Tibial nerve (tissue), 4 donors: Measurements from ENCODE around the gene KPNA1. TPM values are rescaled to one million over a fixed set of nuclear protein-coding genes. Genes with fewer than 3 reads are reported as not detected.

ENCODE experiments used
- DNase-seq, 2 donors: peaks; one replicate each; pipeline ENCODE4 v3.0.0-alpha.2; 2019; ENCODE audit warnings: low spot score in 2 of 2
- H3K27ac ChIP-seq, 4 donors: fragments of 200-600 bp; sonication (generic) in 3 of 4; one replicate each; pipeline ENCODE4 v1.5.1; 2017 to 2019; ENCODE audit warnings: mild to moderate bottlenecking in 1 of 4
- H3K27me3 ChIP-seq, 2 donors: fragments of 200-600 bp; sonication (generic) in 1 of 2; one replicate each; pipeline versions ENCODE4 v1.5.1 to v1.6.0; 2017 to 2019
- H3K36me3 ChIP-seq, 3 donors: fragments of 200-600 bp; sonication (generic); one replicate each; pipeline ENCODE4 v1.5.1; 2018 to 2019
- H3K4me1 ChIP-seq, 4 donors: fragments of 200-600 bp; sonication (generic) in 3 of 4; one replicate each; pipeline ENCODE4 v1.5.1; 2017 to 2019
- H3K4me3 ChIP-seq, 4 donors: fragments of 200-600 bp; sonication (generic) in 3 of 4; one replicate each; pipeline ENCODE4 v1.5.1; 2017 to 2019; ENCODE audit warnings: mild to moderate bottlenecking in 1 of 4, moderate library complexity in 1 of 4
- H3K9me3 ChIP-seq, 4 donors: fragments of 200-600 bp; sonication (generic) in 3 of 4; one replicate each; pipeline ENCODE4 v1.5.1; 2017 to 2019
- CTCF ChIP-seq, 5 experiments: fragments of 200-600 bp in 3 of 5; fragments of 450-650 bp in 2 of 5; sonication (generic) in 3 of 5; IDR thresholded peaks; one replicate each; pipeline ENCODE4 v1.5.1; 2016 to 2019; ENCODE audit warnings: antibody characterized with exemption in 5 of 5, mild to moderate bottlenecking in 3 of 5, moderate library complexity in 2 of 5
- EP300 ChIP-seq, 2 donors: sonication (generic); formaldehyde crosslinking; IDR thresholded peaks; one replicate each; pipeline ENCODE4 v1.6.1; 2017; ENCODE audit warnings: antibody characterized with exemption in 2 of 2, mild to moderate bottlenecking in 1 of 2
- POLR2A ChIP-seq, 2 donors: fragments of 450-650 bp; IDR thresholded peaks; one replicate each; pipeline ENCODE4 v1.6.1; 2017; ENCODE audit warnings: antibody characterized with exemption in 2 of 2, mild to moderate bottlenecking in 2 of 2, moderate library complexity in 2 of 2
- WGBS, 2 donors: methylation state at CpG; one replicate each; pipeline ENCODE4 v1.1.5; 2018; 5-methylcytosine and 5-hydroxymethylcytosine counted together
- small RNA-seq: library from RNA; depleted of rRNA; stranded (forward); fragments of <200 nt; gene quantifications from one replicate; pipeline ENCODE3, GENCODE V24; 2016
- total RNA-seq, 4 donors: library from RNA; depleted of rRNA; stranded (reverse); fragments of >200 nt; gene quantifications; one replicate each; pipeline ENCODE4 v1.1.0, GENCODE V29; 2016

Gene KPNA1
- total RNA-seq, 4 donors from 2014 or later, result 36.8 to 46.5 (median 41.8) TPM

DNA sequence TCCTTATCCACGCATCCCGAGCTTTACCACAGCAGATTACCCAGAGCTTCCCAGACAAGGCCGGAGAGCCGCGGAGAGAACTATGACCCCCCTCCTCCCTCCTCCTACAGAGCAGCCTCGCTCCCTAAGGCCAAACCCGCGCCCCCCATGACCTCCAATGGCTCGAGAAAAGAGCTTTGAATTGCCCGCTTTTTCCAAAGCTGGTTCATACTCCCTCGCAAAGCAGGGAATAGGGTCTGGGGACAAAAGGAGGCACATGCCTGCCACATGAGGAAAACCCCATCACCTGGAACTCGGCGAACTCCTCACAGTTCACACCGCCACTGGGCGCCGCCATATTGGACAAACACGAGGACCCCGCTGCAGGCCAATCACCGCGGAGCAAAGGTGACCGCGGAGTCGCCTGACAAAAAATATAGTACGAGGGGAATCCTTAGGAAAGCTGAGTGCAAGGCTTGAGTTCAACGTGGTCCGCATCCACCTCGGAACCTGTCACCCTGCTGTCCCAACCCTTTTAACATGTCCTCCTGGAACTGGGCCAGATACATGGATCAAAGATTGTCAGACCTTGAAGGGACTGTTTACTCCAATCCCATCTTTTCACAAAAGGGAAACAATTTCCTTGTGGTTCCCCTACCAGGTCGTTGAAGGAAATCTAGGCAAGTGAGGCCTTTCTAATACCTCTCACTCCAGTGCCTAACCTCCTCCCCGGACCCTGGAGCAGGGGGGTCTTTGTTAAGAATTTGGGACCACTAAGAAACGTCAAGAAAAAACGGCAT, 131.7 kb downstream of the KPNA1 start, which contains the start of gene MIX23:
Gene MIX23, minus strand, starts transcription at position 344 of the 779 bp plus-strand sequence. Its CDS starts 7 bp downstream, at position 337.
- TF ChIP-seq POLR2A (IDR thresholded peaks at IDR 0.05) (peak in 1 of 2 donors; percentile 46), CTCF (IDR thresholded peaks at IDR 0.05) (peak in 2 of 5 experiments; percentile 6 to 23), EP300 (IDR thresholded peaks at IDR 0.05) (peak in 1 of 2 donors; percentile 80)
- Histone ChIP-seq H3K9me3 (no peaks in the 10 kb centered on the region), H3K4me1 (peaks cover 0 to 41% (median 18%) of the 10 kb centered on the region in 4 donors), H3K27me3 (no peaks in the 10 kb centered on the region), H3K4me3 (peak within 1 kb of the TSS; percentile 63 to 88 (median 84)), H3K27ac (peak within 1 kb of the TSS; percentile 82 to 94 (median 90)), H3K36me3 (no peaks in the 10 kb centered on the region)
- WGBS, 2 donors, result 0% methylated on average over 25 to 31 of the region's 31 CpGs
- peak; percentile 72 to 82 for DNase-seq

- Histone ChIP-seq H3K27me3 (no peaks in the 10 kb centered on the region), H3K4me3 (no peak overlapping the region), H3K27ac (no peak overlapping the region), H3K9me3 (no peaks in the 10 kb centered on the region), H3K4me1 (peaks cover 0 to 14% (median 11%) of the 10 kb centered on the region in 4 donors), H3K36me3 (peaks cover 0 to 17% (median 0%) of the 10 kb centered on the region in 3 donors)
- 61 to 64% methylated on average over 4 of the region's 4 CpGs for WGBS, 2 donors
- no peak for DNase-seq
- no peak for TF ChIP-seq EP300 (IDR thresholded peaks at IDR 0.05)
- TF ChIP-seq POLR2A (IDR thresholded peaks at IDR 0.05), result no peak
- TF ChIP-seq CTCF (IDR thresholded peaks at IDR 0.05), result no peak
These were observed 136.8 kb downstream of the KPNA1 start for GRCh38 chr3:122377975-122378374.

DNA sequence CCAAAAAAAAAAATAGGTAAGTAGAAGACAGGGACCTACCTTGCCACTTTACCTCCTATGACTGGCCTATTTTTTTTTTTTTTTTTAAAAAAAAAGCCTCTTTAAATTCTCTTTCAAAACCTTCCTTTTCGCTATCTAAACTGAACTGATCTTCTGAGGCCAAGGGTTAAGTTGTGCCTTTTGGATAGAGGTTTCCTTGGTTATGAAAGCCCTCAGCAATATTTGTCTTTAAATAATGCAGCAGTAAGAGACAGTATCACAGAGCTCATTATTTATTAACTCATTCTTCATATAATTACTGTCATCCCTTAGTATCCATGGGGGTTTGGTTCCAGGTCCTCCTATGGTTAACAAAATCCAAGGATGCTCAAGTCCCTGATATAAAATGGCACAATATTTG, 140.7 kb downstream of the KPNA1 start:
- WGBS, 2 donors, result 88 to 95% methylated on average over 1 of the region's 1 CpG
- H3K36me3 ChIP-seq, result peaks cover 0 to 40% (median 0%) of the 10 kb centered on the region in 3 donors

More for the DNA sequence above, 140.7 kb downstream of the KPNA1 start:
- Histone ChIP-seq H3K4me1 (no peaks in the 10 kb centered on the region), H3K27ac (no peak overlapping the region), H3K27me3 (no peaks in the 10 kb centered on the region), H3K4me3 (no peak overlapping the region), H3K9me3 (no peaks in the 10 kb centered on the region)
- no peak for DNase-seq
- TF ChIP-seq POLR2A (IDR thresholded peaks at IDR 0.05) (no peak), EP300 (IDR thresholded peaks at IDR 0.05) (no peak), CTCF (IDR thresholded peaks at IDR 0.05) (no peak)

Small RNA genes within 50 kb of the gene (small RNA-seq; reads per million reads assigned to genes)
- not detected for gene AC083798.1
- not detected for gene AC096861.1

Other genes with a start within 250 kb of the KPNA1 start
- gene CSTA, start 189.7 kb downstream of the KPNA1 start, total RNA-seq, result 1 to 10 TPM in 3 of 4 donors, not detected in 1; 1.1 to 4.8 (median 2.7) TPM
- 10 to 100 TPM in 3 of 4 donors, 1 to 10 TPM in 1; 5.7 to 19.2 (median 13.5) TPM for gene MIX23, start 131.7 kb downstream of the KPNA1 start, total RNA-seq
- 10 to 100 TPM; 13.2 to 23.1 (median 17.8) TPM for gene FAM162A, start 130.8 kb downstream of the KPNA1 start, total RNA-seq
- 1 to 10 TPM; 4.4 to 5.1 (median 4.8) TPM for gene WDR5B, start 98.9 kb downstream of the KPNA1 start, total RNA-seq
- gene PARP9, start 49.4 kb upstream of the KPNA1 start, total RNA-seq, result 10 to 100 TPM; 16.1 to 32.6 (median 22.4) TPM
- 10 to 100 TPM; 14.9 to 23.2 (median 18.9) TPM for gene DTX3L, start 49.4 kb upstream of the KPNA1 start, total RNA-seq
- gene PARP15, start 62.7 kb upstream of the KPNA1 start, total RNA-seq, result 1 to 10 TPM; 1.2 to 3.6 (median 2.8) TPM
- 10 to 100 TPM; 31.6 to 56.2 (median 38.4) TPM for gene PARP14, start 165.9 kb upstream of the KPNA1 start, total RNA-seq